ENCODE results near the gene ST8SIA1. TPM values are rescaled to one million over a fixed set of nuclear protein-coding genes. Genes with fewer than 3 reads are reported as not detected.

The ST8SIA1 gene
- total RNA-seq, 4 donors from 2014 or later, result 6.9 to 18.0 (median 11.4) TPM

- Histone ChIP-seq H3K36me3 (no peaks in the 10 kb centered on the region), H3K4me3 (no peak overlapping the region), H3K27ac (no peak overlapping the region), H3K27me3 (no peaks in the 10 kb centered on the region), H3K9me3 (no peaks in the 10 kb centered on the region), H3K4me1 (peaks cover 3% of the 10 kb centered on the region)
- 97% methylated on average over 6 of the region's 6 CpGs for WGBS
- no peak for DNase-seq (ENCODE audit: low spot score in 2 of 2)
- no peak for TF ChIP-seq CTCF (IDR thresholded peaks at IDR 0.05)
- no peak for TF ChIP-seq EP300 (IDR thresholded peaks at IDR 0.05)
- TF ChIP-seq POLR2A (IDR thresholded peaks at IDR 0.05), result no peak
- no peak for TF ChIP-seq POLR2AphosphoS5 (IDR thresholded peaks at IDR 0.05)
Measured at GRCh38 chr12:22289250-22289649, 45.3 kb downstream of the ST8SIA1 start.

DNA sequence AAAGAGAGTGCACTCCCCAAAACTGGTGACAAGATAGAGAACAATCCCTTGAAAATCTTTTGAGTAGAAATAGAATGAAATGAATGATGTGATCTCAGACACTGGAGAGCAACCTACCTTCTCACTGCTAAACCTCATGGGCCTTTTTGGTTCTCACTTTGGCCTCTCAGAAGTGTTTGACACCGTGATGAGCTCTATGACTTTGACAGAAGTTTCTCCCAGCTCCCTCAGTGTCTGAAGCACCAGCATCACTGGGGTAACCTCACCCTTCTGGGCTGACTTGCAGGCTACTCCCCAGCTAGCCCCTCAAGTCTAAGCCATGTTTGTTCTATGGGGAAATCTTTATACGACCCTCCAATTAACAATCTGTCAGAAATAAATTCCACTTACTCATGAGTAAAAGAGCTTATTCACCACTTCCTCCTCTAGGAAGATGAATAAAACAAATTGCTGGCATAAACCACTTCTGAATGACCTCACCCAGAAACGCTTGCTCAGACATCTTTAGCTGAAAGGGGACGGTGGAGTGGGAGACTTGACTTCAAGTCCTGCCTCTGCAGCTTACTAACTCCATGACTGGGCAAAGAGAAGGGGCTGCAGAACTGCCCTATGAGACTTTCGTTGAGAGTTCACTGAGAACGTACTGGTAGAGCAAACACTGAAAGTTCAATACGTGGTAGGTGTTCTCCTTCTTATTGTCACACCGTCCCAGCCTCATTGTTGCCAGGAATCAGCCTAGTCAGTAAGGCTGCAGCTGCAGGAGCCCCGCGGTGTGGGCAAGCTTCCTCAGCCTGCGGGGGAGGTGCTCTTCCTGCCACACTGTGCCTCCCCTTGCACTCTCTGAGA, 46.5 kb downstream of the ST8SIA1 start:
- Histone ChIP-seq H3K4me1 (peaks cover 10% of the 10 kb centered on the region), H3K4me3 (no peak overlapping the region)
- 64% methylated on average over 11 of the region's 11 CpGs for WGBS

DNA sequence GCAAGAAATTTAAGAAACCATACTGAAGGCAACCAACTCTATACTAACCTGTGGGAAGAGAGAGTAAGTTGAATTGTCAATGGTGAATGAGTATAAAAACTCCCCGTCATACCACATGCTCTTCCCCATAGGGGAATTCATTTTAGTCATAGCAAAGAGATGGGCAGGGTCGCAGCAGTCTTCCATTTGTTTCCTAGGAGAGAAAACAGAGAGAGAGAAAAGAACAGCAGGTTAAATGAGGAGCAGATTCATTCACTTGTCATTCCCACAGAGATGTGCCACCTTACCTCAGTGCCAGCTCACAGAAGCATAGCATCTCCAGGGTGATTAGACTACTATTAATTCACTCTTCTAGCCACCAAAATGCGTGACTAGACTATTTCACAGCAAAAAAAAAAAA, 47.4 kb downstream of the ST8SIA1 start:
- Histone ChIP-seq H3K4me1 (peaks cover 19% of the 10 kb centered on the region), H3K9me3 (no peaks in the 10 kb centered on the region), H3K27ac (no peak overlapping the region), H3K36me3 (no peaks in the 10 kb centered on the region), H3K27me3 (no peaks in the 10 kb centered on the region), H3K4me3 (no peak overlapping the region)
- no peak for DNase-seq (ENCODE audit: low spot score in 2 of 2)
- TF ChIP-seq POLR2AphosphoS5 (IDR thresholded peaks at IDR 0.05), result no peak
- TF ChIP-seq EP300 (IDR thresholded peaks at IDR 0.05), result no peak
- TF ChIP-seq CTCF (IDR thresholded peaks at IDR 0.05), result no peak
- TF ChIP-seq POLR2A (IDR thresholded peaks at IDR 0.05), result no peak
- 84% methylated on average over 3 of the region's 3 CpGs for WGBS

More for the DNA sequence above, 46.5 kb downstream of the ST8SIA1 start:
- TF ChIP-seq POLR2A (IDR thresholded peaks at IDR 0.05) (no peak), EP300 (IDR thresholded peaks at IDR 0.05) (no peak), POLR2AphosphoS5 (IDR thresholded peaks at IDR 0.05) (no peak), CTCF (IDR thresholded peaks at IDR 0.05) (no peak)
- no peak for DNase-seq (ENCODE audit: low spot score in 2 of 2)
- H3K9me3 ChIP-seq, result no peaks in the 10 kb centered on the region
- H3K36me3 ChIP-seq, result no peaks in the 10 kb centered on the region
- H3K27me3 ChIP-seq, result no peaks in the 10 kb centered on the region
- H3K27ac ChIP-seq, result no peak overlapping the region

DNA sequence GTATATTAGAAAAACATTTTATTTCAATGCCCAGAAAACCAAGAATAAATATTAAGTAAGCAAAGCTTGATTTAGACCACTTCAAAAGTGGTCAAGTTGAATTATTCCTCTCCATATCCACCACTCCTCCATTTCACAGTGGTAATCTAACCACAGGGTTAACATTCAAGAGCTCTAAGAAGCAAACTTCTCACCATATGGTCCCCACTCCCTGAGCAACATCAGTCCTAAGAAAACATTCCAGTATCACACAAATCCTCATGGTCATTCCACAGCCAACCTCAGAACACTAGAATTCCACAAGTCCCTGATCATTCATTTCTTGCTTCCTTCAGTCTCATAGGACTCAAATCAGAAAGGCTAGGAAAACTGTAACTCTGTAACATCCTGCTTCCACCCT, 47.9 kb downstream of the ST8SIA1 start:
- no peak for DNase-seq (ENCODE audit: low spot score in 2 of 2)
- Histone ChIP-seq H3K4me3 (no peak overlapping the region), H3K27ac (no peak overlapping the region)

More for the DNA sequence above, 47.9 kb downstream of the ST8SIA1 start:
- no peaks in the 10 kb centered on the region for H3K27me3 ChIP-seq
- H3K4me1 ChIP-seq, result peaks cover 24% of the 10 kb centered on the region
- TF ChIP-seq CTCF (IDR thresholded peaks at IDR 0.05), result no peak
- no peak for TF ChIP-seq EP300 (IDR thresholded peaks at IDR 0.05)
- TF ChIP-seq POLR2A (IDR thresholded peaks at IDR 0.05), result no peak
- no peak for TF ChIP-seq POLR2AphosphoS5 (IDR thresholded peaks at IDR 0.05)
- H3K9me3 ChIP-seq, result no peaks in the 10 kb centered on the region
- no peaks in the 10 kb centered on the region for H3K36me3 ChIP-seq

All from suprapubic skin (tissue), 4 donors.